Measurements from ENCODE around the gene SERPINB7.

The SERPINB7 gene

DNA sequence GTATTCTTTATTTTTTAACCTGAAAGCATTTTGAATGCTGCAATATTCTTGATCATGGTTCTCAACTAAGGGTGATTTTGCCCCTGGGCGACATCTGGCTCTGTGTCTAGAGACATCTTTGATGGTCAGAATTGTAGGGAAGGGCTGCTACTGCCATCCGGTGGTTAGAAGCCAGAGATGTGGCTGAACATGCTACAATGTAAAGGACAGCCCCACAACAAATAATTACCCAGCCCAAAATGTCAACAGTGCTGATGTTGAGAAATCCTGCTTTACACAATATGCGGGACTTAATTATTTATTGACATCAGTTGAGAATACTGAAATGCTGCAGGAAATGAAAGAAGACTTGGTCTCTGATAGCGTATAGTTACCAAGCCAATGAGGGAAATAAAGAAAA lies 74.8 kb downstream of the SERPINB7 start:
- peak; percentile 38 for DNase-seq

DNA sequence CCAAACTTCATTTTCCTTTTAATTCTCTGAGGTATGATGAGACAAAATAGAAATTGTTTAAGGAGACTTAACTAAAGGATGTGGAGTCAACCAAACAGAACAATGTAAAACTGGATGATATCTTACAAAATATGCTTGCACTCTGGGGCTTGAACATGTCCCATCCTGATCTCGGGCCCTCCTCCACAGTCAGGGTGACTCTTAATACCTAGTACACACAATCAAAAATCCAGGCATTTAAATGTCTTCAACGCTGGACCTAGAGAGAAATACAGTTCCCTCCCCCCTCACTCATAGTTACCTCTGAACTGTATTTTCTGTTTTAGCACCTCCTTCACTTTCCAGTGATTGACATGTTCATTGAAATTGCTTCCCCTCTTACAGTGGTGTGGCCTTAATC lies 75.4 kb downstream of the SERPINB7 start:
- DNase-seq: no peak
